Smooth muscle cell (in vitro differentiated cells): ENCODE results near the gene IPO11. TPM values are rescaled to one million over a fixed set of nuclear protein-coding genes. Genes with fewer than 3 reads are reported as not detected.

Experiments
- DNase-seq: peaks from one replicate; lab custom pipeline; 2025; ENCODE audit not compliant: unreplicated experiment; lab: John Stamatoyannopoulos, UW
- H2AFZ ChIP-seq: fragments of 200-600 bp; sonication (generic); 2 replicates; pipeline ENCODE4 v1.6.0; 2016; ENCODE audit warnings: antibody characterized with exemption, low read depth, mild to moderate bottlenecking
- H3F3A ChIP-seq: fragments of 200-600 bp; sonication (generic); 2 replicates; pipeline ENCODE4 v1.6.0; 2017; ENCODE audit warnings: antibody characterized with exemption, low read depth
- H3K27ac ChIP-seq: fragments of 200-600 bp; sonication (generic); 2 replicates; pipeline ENCODE4 v1.5.1; 2016; ENCODE audit warnings: low read depth, mild to moderate bottlenecking
- H3K27me3 ChIP-seq: fragments of 200-600 bp; sonication (generic); 2 replicates; pipeline ENCODE4 v1.6.1; 2016; ENCODE audit warnings: low read depth, mild to moderate bottlenecking
- H3K36me3 ChIP-seq: fragments of 200-600 bp; sonication (generic); 2 replicates; pipeline ENCODE4 v1.5.1; 2016; ENCODE audit warnings: low read depth
- H3K4me1 ChIP-seq: fragments of 200-600 bp; sonication (generic); 2 replicates; pipeline ENCODE4 v1.5.1; 2016; ENCODE audit warnings: low read depth
- H3K4me2 ChIP-seq: fragments of 200-600 bp; sonication (generic); 2 replicates; pipeline ENCODE4 v1.6.0; 2016; ENCODE audit warnings: mild to moderate bottlenecking
- H3K4me3 ChIP-seq: fragments of 200-600 bp; sonication (generic); 2 replicates; pipeline ENCODE4 v1.5.1; 2016; ENCODE audit warnings: mild to moderate bottlenecking
- H3K79me2 ChIP-seq: fragments of 200-600 bp; sonication (generic); 2 replicates; pipeline ENCODE4 v1.6.0; 2016; ENCODE audit warnings: low read depth, mild to moderate bottlenecking
- H3K9ac ChIP-seq: fragments of 200-600 bp; sonication (generic); 2 replicates; pipeline ENCODE4 v1.6.0; 2016; ENCODE audit warnings: low read depth
- H3K9me3 ChIP-seq: fragments of 200-600 bp; sonication (generic); replicated peaks from 2 replicates; pipeline ENCODE4 v1.5.1; 2016; ENCODE audit warnings: low read depth
- H4K20me1 ChIP-seq: fragments of 200-600 bp; sonication (generic); 2 replicates; pipeline ENCODE4 v1.6.0; 2016; ENCODE audit warnings: low read depth
- CTCF ChIP-seq: fragments of 200-600 bp; sonication (generic); IDR thresholded peaks from 2 replicates; pipeline ENCODE4 v1.5.1; 2017; ENCODE audit warnings: borderline replicate concordance, mild to moderate bottlenecking, antibody characterized with exemption; ENCODE audit not compliant: insufficient read depth, poor library complexity, severe bottlenecking
- WGBS: methylation state at CpG from one replicate; pipeline ENCODE4 v1.1.7; 2016; ENCODE audit warnings: low lambda C conversion rate; 5-methylcytosine and 5-hydroxymethylcytosine counted together
- polyA plus RNA-seq: library from polyadenylated mRNA; unstranded; fragments of >200 nt; fragmentation: Nextera tagmentation; extraction: Ambion mirVana; gene quantifications from 2 replicates; pipeline ENCODE4 v1.2.1, GENCODE V29; 2016
- total RNA-seq: library from RNA; depleted of rRNA; stranded (reverse); fragments of >200 nt; gene quantifications from 2 replicates; pipeline ENCODE4 v1.2.3, GENCODE V29; 2014

IPO11 gene
- total and polyA plus RNA-seq, 2 experiments from 2014 or later: 9.3 to 31.8 TPM

DNA sequence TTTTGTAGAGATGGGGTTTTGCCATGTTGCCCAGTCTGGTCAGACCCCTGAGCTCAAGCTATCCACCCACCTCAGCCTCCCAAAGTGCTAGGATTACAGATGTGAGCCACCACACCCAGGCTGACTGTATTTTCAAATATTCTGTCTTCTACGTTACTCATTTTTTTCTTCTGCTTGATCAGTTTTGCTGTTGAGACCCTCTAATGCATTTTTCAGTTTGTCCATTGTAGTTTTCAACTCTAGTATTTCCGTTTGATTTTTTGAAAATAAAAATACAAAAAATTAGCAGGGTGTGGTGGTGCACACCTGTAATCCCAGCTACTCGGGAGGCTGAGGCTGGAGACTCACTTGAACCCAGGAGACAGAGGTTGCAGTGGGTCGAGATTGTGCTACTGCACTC lies 155.6 kb downstream of the IPO11 start:
- Histone ChIP-seq H3K27ac (no peak overlapping the region), H3K9me3 (peaks cover 3% of the 10 kb centered on the region), H3K27me3 (no peaks in the 10 kb centered on the region), H3K4me1 (no peaks in the 10 kb centered on the region), H2AFZ (no peak overlapping the region), H3K4me2 (no peak overlapping the region), H3K9ac (no peak overlapping the region), H3K79me2 (no peaks in the 10 kb centered on the region), H3K36me3 (peaks cover 15% of the 10 kb centered on the region), H3K4me3 (no peak overlapping the region), H3F3A (no peaks in the 10 kb centered on the region), H4K20me1 (no peaks in the 10 kb centered on the region)
- no peak for TF ChIP-seq CTCF
- 90% methylated on average over 4 of the region's 4 CpGs for WGBS
- DNase-seq: no peak

- no peaks in the 10 kb centered on the region for H3K27me3 ChIP-seq
- TF ChIP-seq CTCF: no peak
- H3K4me3 ChIP-seq: no peak overlapping the region
- peaks cover 3% of the 10 kb centered on the region for H3K9me3 ChIP-seq
- H3K27ac ChIP-seq: no peak overlapping the region
- H3F3A ChIP-seq: no peaks in the 10 kb centered on the region
- H3K36me3 ChIP-seq: peaks cover 15% of the 10 kb centered on the region
- DNase-seq: no peak
- H4K20me1 ChIP-seq: no peaks in the 10 kb centered on the region
- no peak overlapping the region for H2AFZ ChIP-seq
- H3K4me1 ChIP-seq: no peaks in the 10 kb centered on the region
- no peak overlapping the region for H3K9ac ChIP-seq
- no peaks in the 10 kb centered on the region for H3K79me2 ChIP-seq
- no peak overlapping the region for H3K4me2 ChIP-seq
- WGBS: 77% methylated on average over 2 of the region's 2 CpGs
Measured at GRCh38 chr5:62568800-62569432, 156.4 kb downstream of the IPO11 start.

GRCh38 chr5:62569470-62569869 lies 156.9 kb downstream of the IPO11 start:
- Histone ChIP-seq H3K4me3 (no peak overlapping the region), H4K20me1 (no peaks in the 10 kb centered on the region), H3F3A (no peaks in the 10 kb centered on the region), H2AFZ (no peak overlapping the region), H3K27ac (no peak overlapping the region), H3K4me2 (no peak overlapping the region), H3K79me2 (no peaks in the 10 kb centered on the region), H3K9me3 (peaks cover 3% of the 10 kb centered on the region), H3K9ac (no peak overlapping the region), H3K36me3 (peaks cover 15% of the 10 kb centered on the region), H3K4me1 (no peaks in the 10 kb centered on the region), H3K27me3 (no peaks in the 10 kb centered on the region)
- no peak for TF ChIP-seq CTCF
- no peak for DNase-seq
- WGBS: 77% methylated on average over 1 of the region's 1 CpG

GRCh38 chr5:62572918-62573514 lies 160.5 kb downstream of the IPO11 start:
- Histone ChIP-seq H3K79me2 (no peaks in the 10 kb centered on the region), H3K4me3 (no peak overlapping the region), H3K36me3 (no peaks in the 10 kb centered on the region), H4K20me1 (no peaks in the 10 kb centered on the region), H3K9me3 (no peaks in the 10 kb centered on the region), H3K4me2 (no peak overlapping the region), H3K27ac (no peak overlapping the region), H3K9ac (no peak overlapping the region), H3K4me1 (peaks cover 2% of the 10 kb centered on the region), H3F3A (no peaks in the 10 kb centered on the region), H2AFZ (no peak overlapping the region), H3K27me3 (no peaks in the 10 kb centered on the region)
- no peak for DNase-seq
- no peak for TF ChIP-seq CTCF
- 95% methylated on average over 9 of the region's 9 CpGs for WGBS
